Skin of body (tissue), 2 donors: ENCODE data around the gene CTNNA2. TPM values are rescaled to one million over a fixed set of nuclear protein-coding genes. Genes with fewer than 3 reads are reported as not detected.

Experiments used
- DNase-seq: peaks from one replicate; lab custom pipeline; 2025; lab: John Stamatoyannopoulos, UW
- total RNA-seq: library from RNA; depleted of rRNA; stranded (reverse); fragments of >200 nt; gene quantifications from one replicate; pipeline ENCODE4 v1.2.3, GENCODE V29; 2014

The CTNNA2 gene
- total RNA-seq, 1 donor from 2014 or later, result 0.49 TPM

GRCh38 chr2:79980116-79980515, 467.3 kb downstream of the CTNNA2 start:
- DNase-seq, result no peak

DNA sequence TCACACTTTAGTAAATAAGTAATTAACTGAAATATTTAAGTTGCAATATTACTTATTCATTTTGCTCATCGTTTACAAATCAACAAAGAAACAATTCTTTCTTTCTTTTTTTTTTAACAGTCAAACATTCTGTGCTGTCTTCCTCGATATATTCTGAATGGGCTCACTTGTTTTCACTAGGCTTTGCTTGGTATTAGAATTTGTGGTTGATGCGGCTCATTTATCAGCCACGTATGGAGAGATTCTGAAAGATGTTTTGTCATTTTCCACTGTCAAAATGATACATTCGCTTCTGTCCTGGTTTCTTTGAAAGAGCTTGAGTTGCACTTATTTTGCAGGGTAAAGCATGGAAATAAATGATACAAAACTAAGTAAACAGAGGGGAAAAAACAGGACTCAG, 468.0 kb downstream of the CTNNA2 start:
- no peak for DNase-seq

DNA sequence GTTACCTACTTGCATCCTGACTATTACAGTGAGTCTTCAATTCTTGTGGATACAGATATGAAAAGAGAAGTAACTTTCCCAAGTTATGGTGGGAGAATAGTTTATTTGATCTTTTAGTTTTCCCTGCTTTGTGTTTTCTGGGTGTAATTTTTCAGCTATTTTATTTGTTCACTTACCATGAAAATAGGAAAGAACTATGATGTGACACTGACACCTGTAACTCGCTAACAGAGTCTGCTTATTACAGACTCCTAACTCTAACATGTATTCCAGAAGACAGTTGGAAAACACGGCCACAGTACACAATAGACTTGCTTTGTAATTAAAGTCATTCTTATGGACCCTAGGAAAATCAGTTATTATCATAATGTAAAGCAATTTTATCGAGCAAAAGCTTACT, 468.5 kb downstream of the CTNNA2 start:
- no peak for DNase-seq

GRCh38 chr2:79982445-79982844, 469.6 kb downstream of the CTNNA2 start:
- DNase-seq, result no peak

- no peak for DNase-seq
Measured at GRCh38 chr2:79984476-79984875, 471.6 kb downstream of the CTNNA2 start.

DNA sequence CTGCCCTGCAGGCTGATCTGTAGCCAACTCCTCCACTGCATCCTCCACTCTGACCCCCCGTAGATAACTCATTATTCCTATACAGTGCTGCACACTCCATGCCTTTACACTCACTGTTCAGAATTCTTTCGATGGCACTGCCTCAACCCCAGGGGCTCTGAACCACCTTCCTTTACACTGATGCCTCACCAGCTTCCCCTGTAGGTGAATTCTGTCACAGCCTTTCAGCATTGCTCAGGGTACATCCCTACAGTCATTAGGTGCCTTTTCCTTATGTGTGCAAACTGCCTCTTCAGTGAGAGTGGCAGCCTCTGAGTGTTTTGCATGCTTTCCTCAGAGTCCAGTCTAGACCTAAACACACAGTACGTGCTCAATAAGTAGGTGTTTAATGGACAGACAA, 472.3 kb downstream of the CTNNA2 start:
- no peak for DNase-seq

GRCh38 chr2:79985571-79985970, 472.7 kb downstream of the CTNNA2 start:
- no peak for DNase-seq

GRCh38 chr2:79993144-79993543, 480.3 kb downstream of the CTNNA2 start:
- no peak for DNase-seq

DNA sequence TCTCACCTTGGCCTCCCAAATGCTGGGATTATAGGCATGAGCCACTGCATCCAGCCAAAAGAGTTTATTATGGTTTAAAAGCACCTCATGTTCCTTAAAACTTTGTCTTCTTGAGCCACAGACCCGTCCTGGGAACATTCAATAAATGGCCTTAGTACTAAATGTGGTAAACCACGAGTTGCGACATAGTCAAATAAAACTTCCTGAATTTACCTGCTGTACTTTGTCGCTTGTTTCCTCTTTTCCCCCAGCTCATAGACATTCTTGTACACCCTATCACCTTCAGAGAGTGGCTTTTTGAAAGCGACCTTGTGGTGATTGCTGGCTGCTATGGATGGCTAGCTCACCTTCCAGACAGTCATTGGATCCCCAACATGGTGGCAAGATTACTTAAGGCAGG, 481.3 kb downstream of the CTNNA2 start:
- DNase-seq, result no peak

DNA sequence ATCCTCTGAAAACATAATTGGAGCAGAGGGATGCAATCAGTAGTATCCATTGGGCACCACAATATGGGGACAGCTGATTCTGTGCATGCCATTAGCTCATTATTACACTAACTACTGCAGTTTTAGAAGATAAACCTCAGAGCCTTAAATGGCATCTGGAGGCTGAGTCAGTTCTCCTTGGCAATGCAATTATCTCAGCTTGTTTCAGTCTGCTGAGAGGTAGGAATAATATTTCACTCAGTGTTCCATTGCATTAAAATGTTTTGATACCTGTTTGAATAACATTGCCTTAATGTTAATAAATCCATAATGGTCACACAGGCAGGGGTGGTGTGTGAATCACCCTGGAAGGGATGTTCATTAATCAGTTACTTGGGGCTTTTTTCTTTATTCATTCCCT, 482.1 kb downstream of the CTNNA2 start:
- DNase-seq, result no peak

DNA sequence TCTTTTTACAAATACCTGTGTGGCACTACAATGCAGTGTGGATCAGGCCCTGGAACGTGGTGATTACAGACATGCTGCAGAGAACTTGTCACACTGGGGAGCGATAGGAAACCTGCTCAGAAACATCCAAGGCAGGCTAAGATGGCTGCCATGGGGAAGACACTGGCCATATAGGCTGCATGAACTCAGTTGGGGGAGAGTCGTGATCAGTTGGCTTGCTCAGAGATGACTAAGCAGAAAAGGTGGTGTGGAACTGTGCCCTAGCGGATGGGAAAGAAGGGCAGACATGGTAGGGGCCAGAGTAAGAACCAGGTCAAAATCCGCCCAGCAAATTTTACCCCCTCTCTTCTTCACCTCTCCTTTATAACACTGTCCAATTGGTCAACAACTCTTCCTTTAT, 483.9 kb downstream of the CTNNA2 start:
- no peak for DNase-seq

DNA sequence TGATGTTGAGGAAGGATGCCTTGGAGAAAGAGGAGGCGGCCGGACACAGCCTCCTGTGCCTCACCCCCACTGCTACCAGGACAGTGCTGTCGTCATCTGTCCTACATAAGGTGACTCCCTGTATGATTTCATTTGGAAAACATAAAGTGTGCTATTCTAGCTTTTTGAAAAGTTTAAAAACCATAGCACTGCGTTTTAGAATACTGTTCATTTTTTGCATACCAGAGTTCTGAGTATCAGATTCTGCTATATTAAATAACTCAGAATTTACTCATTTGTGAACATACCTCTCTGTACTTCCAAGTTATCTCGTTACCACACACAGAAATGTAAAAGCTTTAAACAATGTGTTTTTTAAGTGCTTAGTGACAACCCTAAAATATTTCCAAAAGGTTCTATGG, 488.9 kb downstream of the CTNNA2 start:
- no peak for DNase-seq

DNA sequence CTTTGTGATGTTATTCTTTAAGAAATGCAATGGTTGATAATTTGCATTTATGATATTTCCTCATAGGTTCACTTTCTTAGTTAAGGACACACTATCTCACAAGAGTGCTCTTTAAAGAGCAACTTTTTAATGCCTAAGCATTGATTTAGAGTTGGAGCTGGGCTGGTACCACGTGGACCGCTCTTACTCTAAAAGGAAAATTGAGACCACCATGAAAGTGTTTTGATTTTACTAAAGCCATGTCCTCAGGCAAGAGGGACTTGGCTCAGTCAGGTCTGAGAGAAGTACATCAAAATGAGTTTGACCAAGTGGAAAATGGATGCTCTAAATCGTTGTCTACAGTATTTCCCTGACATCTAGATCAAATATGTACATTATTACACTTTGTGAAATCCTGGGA, 489.3 kb downstream of the CTNNA2 start:
- DNase-seq, result no peak

- DNase-seq, result no peak
Measured at GRCh38 chr2:80002568-80003157, 489.8 kb downstream of the CTNNA2 start.

- no peak for DNase-seq
Measured at GRCh38 chr2:80007777-80008503, 495.1 kb downstream of the CTNNA2 start.

DNA sequence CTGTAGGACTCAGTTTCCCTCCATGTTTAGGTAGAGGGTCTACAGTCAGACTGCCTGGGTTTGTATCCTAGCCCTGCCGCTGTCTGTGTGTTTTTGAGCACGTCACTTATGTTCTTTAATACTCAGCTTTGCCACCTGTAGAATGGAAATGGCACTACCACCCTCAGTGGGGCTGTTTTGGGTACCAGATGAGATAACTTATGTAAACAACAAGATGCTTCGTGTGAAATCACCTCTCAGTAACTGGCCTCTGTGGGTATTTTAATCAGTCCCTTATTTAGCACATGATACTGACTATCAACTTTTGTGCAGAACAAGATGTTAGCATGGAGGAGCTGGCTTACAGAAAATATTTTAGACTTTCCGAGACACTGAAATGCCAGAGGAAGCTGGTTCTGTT, 495.7 kb downstream of the CTNNA2 start:
- no peak for DNase-seq

GRCh38 chr2:80009211-80009610, 496.4 kb downstream of the CTNNA2 start:
- DNase-seq, result no peak

DNA sequence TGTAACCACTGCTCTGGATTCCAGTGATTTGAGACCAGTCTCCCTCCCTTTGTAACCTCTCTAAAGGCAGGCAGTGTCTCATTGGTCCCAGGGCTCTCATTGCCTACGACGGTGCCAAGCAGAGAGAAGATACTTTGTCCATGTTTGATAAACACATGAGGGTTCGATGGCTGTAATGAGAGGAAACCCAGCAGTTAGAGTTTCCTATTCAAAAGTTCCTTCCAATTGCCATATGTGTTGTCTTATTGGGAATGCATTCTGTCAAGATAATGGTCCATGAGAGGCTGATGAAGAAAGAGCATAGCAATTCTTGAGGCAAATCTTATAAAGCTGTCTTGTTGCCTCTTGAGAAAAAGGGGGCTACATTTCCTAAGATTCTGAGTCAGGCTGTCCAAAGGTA, 499.2 kb downstream of the CTNNA2 start:
- no peak for DNase-seq

GRCh38 chr2:80014637-80015036, 501.8 kb downstream of the CTNNA2 start:
- DNase-seq, result no peak

- no peak for DNase-seq
Measured at GRCh38 chr2:80016171-80016570, 503.3 kb downstream of the CTNNA2 start.

- DNase-seq, result no peak
Measured at GRCh38 chr2:80019571-80020460, 507.0 kb downstream of the CTNNA2 start.

DNA sequence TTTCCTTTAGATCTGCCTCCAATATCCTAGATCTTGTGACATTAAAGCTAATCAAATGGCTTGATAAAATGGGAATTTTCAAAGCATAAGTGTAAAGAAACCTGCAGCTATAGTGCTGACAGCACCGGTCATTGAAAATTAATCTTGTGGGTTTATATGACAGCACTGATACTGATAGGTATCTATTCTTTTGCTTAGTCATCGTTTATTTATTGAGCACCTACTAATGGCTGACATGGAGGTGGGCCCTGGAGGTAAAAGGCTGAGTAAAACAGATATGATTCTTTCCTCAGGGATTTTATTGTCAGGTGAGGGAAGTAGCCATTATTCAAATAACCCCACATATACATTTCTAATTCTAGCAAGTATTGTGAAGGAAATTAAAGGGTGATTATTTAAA, 509.2 kb downstream of the CTNNA2 start:
- DNase-seq, result no peak
